H9 (cell line): ENCODE results near the gene HADH. TPM values are rescaled to one million over a fixed set of nuclear protein-coding genes. Genes with fewer than 3 reads are reported as not detected.
A peak's percentile ranks its signal among the peaks of the same experiment; 100 is the strongest.

ENCODE experiments used
- DNase-seq: peaks from one replicate; pipeline ENCODE4 v3.0.0-alpha.2; 2017
- H2AFZ ChIP-seq: one replicate; pipeline ENCODE4 v1.6.1; 2013; ENCODE audit warnings: mild to moderate bottlenecking, low read length, control low read depth, moderate library complexity
- H2AK5ac ChIP-seq: 2 replicates; pipeline ENCODE4 v1.6.1; 2013; ENCODE audit warnings: low read length, control low read depth, mixed read lengths; ENCODE audit not compliant: insufficient read length
- H2BK120ac ChIP-seq: one replicate; pipeline ENCODE4 v1.6.1; 2013; ENCODE audit warnings: low read depth, mild to moderate bottlenecking, low read length, control low read depth, inconsistent platforms; ENCODE audit not compliant: poor library complexity, severe bottlenecking
- H2BK12ac ChIP-seq: 2 replicates; pipeline ENCODE4 v1.6.1; 2013; ENCODE audit warnings: low read length, control low read depth, mixed read lengths, low read depth; ENCODE audit not compliant: insufficient read length
- H2BK15ac ChIP-seq: 2 replicates; pipeline ENCODE4 v1.6.1; 2013; ENCODE audit warnings: low read depth, low read length, control low read depth
- H2BK20ac ChIP-seq: one replicate; pipeline ENCODE4 v1.6.1; 2013; ENCODE audit warnings: low read depth, mild to moderate bottlenecking, low read length, control low read depth, inconsistent platforms; ENCODE audit not compliant: poor library complexity, severe bottlenecking
- H2BK5ac ChIP-seq: 2 replicates; pipeline ENCODE4 v1.6.1; 2013; ENCODE audit warnings: low read length, control low read depth, mixed read lengths; ENCODE audit not compliant: insufficient read length
- H3K14ac ChIP-seq: 2 replicates; pipeline ENCODE4 v1.6.1; 2013; ENCODE audit warnings: low read length, control low read depth; ENCODE audit not compliant: insufficient read depth
- H3K18ac ChIP-seq: 2 replicates; pipeline ENCODE4 v1.6.1; 2013; ENCODE audit warnings: low read depth, mild to moderate bottlenecking, mixed read lengths, low read length, control low read depth; ENCODE audit not compliant: insufficient read length
- H3K23ac ChIP-seq: 2 replicates; pipeline ENCODE4 v1.6.1; 2013; ENCODE audit warnings: low read length, control low read depth, mixed read lengths, low read depth; ENCODE audit not compliant: insufficient read length
- H3K23me2 ChIP-seq: 2 replicates; pipeline ENCODE4 v1.6.1; 2013; ENCODE audit warnings: low read depth, mild to moderate bottlenecking, mixed read lengths, low read length, control low read depth; ENCODE audit not compliant: insufficient read length, poor library complexity, severe bottlenecking
- H3K27ac ChIP-seq: 2 replicates; pipeline ENCODE4 v1.5.1; 2013; ENCODE audit warnings: low read length, control low read depth, mixed read lengths, low read depth; ENCODE audit not compliant: insufficient read length
- H3K27me3 ChIP-seq: 2 replicates; pipeline ENCODE4 v1.6.1; 2013; ENCODE audit warnings: low read length, control low read depth, inconsistent platforms; ENCODE audit not compliant: insufficient read depth
- H3K4ac ChIP-seq: 2 replicates; pipeline ENCODE4 v1.6.1; 2013; ENCODE audit warnings: low read depth, mild to moderate bottlenecking, control low read depth, inconsistent platforms, low read length, moderate library complexity
- H3K4me1 ChIP-seq: 2 replicates; pipeline ENCODE4 v1.6.1; 2013; ENCODE audit warnings: low read length, control low read depth, inconsistent platforms; ENCODE audit not compliant: insufficient read depth
- H3K4me2 ChIP-seq: 2 replicates; pipeline ENCODE4 v1.6.1; 2013; ENCODE audit warnings: low read length, control low read depth, mixed read lengths; ENCODE audit not compliant: insufficient read length, insufficient read depth
- H3K56ac ChIP-seq: 2 replicates; pipeline ENCODE4 v1.6.1; 2013; ENCODE audit warnings: low read depth, mild to moderate bottlenecking, mixed read lengths, low read length, control low read depth; ENCODE audit not compliant: insufficient read length
- H3K79me1 ChIP-seq: 2 replicates; pipeline ENCODE4 v1.6.1; 2013; ENCODE audit warnings: low read depth, mild to moderate bottlenecking, moderate library complexity, low read length, control low read depth, inconsistent platforms; ENCODE audit not compliant: insufficient read depth, poor library complexity, severe bottlenecking
- H3K79me2 ChIP-seq: 2 replicates; pipeline ENCODE4 v1.6.1; 2013; ENCODE audit warnings: low read length, control low read depth, inconsistent platforms; ENCODE audit not compliant: insufficient read depth
- H3K9ac ChIP-seq: 2 replicates; pipeline ENCODE4 v1.6.1; 2013; ENCODE audit warnings: low read length, control low read depth, mixed read lengths; ENCODE audit not compliant: insufficient read length; ENCODE audit errors: extremely low read depth
- H3K9me3 ChIP-seq: one replicate; pipeline ENCODE4 v1.6.1; 2013; ENCODE audit warnings: low read depth, low read length, inconsistent platforms; ENCODE audit not compliant: control insufficient read depth
- H3T11ph ChIP-seq: one replicate; pipeline ENCODE4 v1.6.1; 2013; ENCODE audit warnings: mild to moderate bottlenecking, low read length, control low read depth, inconsistent platforms
- H4K20me1 ChIP-seq: one replicate; pipeline ENCODE4 v1.6.1; 2013; ENCODE audit not compliant: control insufficient read depth, insufficient read length, insufficient read depth
- H4K5ac ChIP-seq: 2 replicates; pipeline ENCODE4 v1.6.1; 2013; ENCODE audit warnings: low read depth, mild to moderate bottlenecking, mixed read lengths, low read length, control low read depth; ENCODE audit not compliant: insufficient read length
- H4K8ac ChIP-seq: replicated peaks from 2 replicates; pipeline ENCODE4 v1.6.1; 2013; ENCODE audit warnings: low read length, control low read depth, mixed read lengths, low read depth; ENCODE audit not compliant: insufficient read length
- H4K91ac ChIP-seq: 2 replicates; pipeline ENCODE4 v1.6.1; 2013; ENCODE audit warnings: low read depth, mild to moderate bottlenecking, moderate library complexity, mixed read lengths, low read length, control low read depth; ENCODE audit not compliant: insufficient read length
- H3K27ac Mint-ChIP-seq, 3 experiments: 2 replicates in 2 of 3; 3 replicates in 1 of 3; pipeline ENCODE4 v1.8.0; 2020 to 2021; ENCODE audit warnings: mixed read lengths in 3 of 3, mild to moderate bottlenecking in 1 of 3, moderate library complexity in 1 of 3
- H3K27me3 Mint-ChIP-seq: 2 replicates; pipeline ENCODE4 v1.8.0; 2021; ENCODE audit warnings: low read depth, mild to moderate bottlenecking, moderate library complexity, mixed read lengths
- H3K36me3 Mint-ChIP-seq, 3 experiments: 2 replicates in 2 of 3; 3 replicates in 1 of 3; pipeline ENCODE4 v1.8.0; 2020 to 2021; ENCODE audit warnings: low read depth in 3 of 3, mixed read lengths in 3 of 3; ENCODE audit not compliant: insufficient read depth in 1 of 3
- H3K4me1 Mint-ChIP-seq, 2 experiments: 2 replicates each; pipeline ENCODE4 v1.8.0; 2020; ENCODE audit warnings: mixed read lengths in 2 of 2
- H3K4me3 Mint-ChIP-seq, 2 experiments: 2 replicates in 1 of 2; 3 replicates in 1 of 2; pipeline ENCODE4 v1.8.0; 2020 to 2021; ENCODE audit warnings: mild to moderate bottlenecking in 2 of 2, mixed read lengths in 2 of 2, moderate library complexity in 1 of 2
- H3K9me3 Mint-ChIP-seq, 2 experiments: 2 replicates in 1 of 2; 3 replicates in 1 of 2; pipeline ENCODE4 v1.8.0; 2020; ENCODE audit warnings: mild to moderate bottlenecking in 2 of 2, mixed read lengths in 2 of 2, moderate library complexity in 1 of 2
- WGBS: extraction: QIAGEN DNeasy Blood & Tissue Kit; methylation state at CpG from one replicate; pipeline ENCODE4 v1.1.7; 2013; ENCODE audit warnings: missing lambda C conversion rate, low lambda C conversion rate, mixed read lengths; ENCODE audit not compliant: insufficient read length; ENCODE audit errors: extremely low coverage; 5-methylcytosine and 5-hydroxymethylcytosine counted together
- total RNA-seq: library from RNA; stranded (reverse); gene quantifications from 2 replicates; pipeline ENCODE4 v1.2.1, GENCODE V29; 2021
- TF ChIP-seq, protein P1 (sequence below): fragments of 200-600 bp; sonication (generic); conservative IDR thresholded peaks from 3 replicates; pipeline ENCODE4 v1.8.0; 2021; ENCODE audit warnings: antibody characterized with exemption, mild to moderate bottlenecking

HADH gene
- total RNA-seq, 1 experiment from 2014 or later = 44.4 TPM

- H4K91ac ChIP-seq = no peak overlapping the region
- Mint-ChIP-seq H3K9me3 (0 out of 5 replicates have a peak, but pooled peaks cover 2 to 3% of the 10 kb centered on the region in 2 experiments), H3K4me1 (peaks cover 0 to 8% of the 10 kb centered on the region in 2 experiments; a peak in 2 of 4 replicates), H3K4me3 (no peak overlapping the region), H3K27me3 (peaks cover 2% of the 10 kb centered on the region; the same call in 1 of the 2 replicates), H3K36me3 (no peaks in the 10 kb centered on the region), H3K27ac (0 out of 7 replicates have a peak overlapping the region, but pooled peaks of 1 of the 3 experiments have one; percentile 17)
- H3K79me2 ChIP-seq = no peaks in the 10 kb centered on the region
- H3K18ac ChIP-seq = no peak overlapping the region
- no peak overlapping the region for H3K56ac ChIP-seq
- H3K27me3 ChIP-seq = no peaks in the 10 kb centered on the region
- H3T11ph ChIP-seq = no peak overlapping the region
- no peak overlapping the region for H2AK5ac ChIP-seq
- no peaks in the 10 kb centered on the region for H3K4me1 ChIP-seq
- H2BK12ac ChIP-seq = no peak overlapping the region
- no peak overlapping the region for H3K9ac ChIP-seq
- TF ChIP-seq, protein P1, sequence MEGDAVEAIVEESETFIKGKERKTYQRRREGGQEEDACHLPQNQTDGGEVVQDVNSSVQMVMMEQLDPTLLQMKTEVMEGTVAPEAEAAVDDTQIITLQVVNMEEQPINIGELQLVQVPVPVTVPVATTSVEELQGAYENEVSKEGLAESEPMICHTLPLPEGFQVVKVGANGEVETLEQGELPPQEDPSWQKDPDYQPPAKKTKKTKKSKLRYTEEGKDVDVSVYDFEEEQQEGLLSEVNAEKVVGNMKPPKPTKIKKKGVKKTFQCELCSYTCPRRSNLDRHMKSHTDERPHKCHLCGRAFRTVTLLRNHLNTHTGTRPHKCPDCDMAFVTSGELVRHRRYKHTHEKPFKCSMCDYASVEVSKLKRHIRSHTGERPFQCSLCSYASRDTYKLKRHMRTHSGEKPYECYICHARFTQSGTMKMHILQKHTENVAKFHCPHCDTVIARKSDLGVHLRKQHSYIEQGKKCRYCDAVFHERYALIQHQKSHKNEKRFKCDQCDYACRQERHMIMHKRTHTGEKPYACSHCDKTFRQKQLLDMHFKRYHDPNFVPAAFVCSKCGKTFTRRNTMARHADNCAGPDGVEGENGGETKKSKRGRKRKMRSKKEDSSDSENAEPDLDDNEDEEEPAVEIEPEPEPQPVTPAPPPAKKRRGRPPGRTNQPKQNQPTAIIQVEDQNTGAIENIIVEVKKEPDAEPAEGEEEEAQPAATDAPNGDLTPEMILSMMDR = no peak
- no peaks in the 10 kb centered on the region for H3K23me2 ChIP-seq
- WGBS = no CpG with 5 or more reads among the region's 4 CpGs
- H4K5ac ChIP-seq = no peak overlapping the region
- H3K4ac ChIP-seq = no peak overlapping the region
- no peak overlapping the region for H3K27ac ChIP-seq
- DNase-seq = no peak
- H3K79me1 ChIP-seq = no peaks in the 10 kb centered on the region
- H2AFZ ChIP-seq = no peak overlapping the region
- no peak overlapping the region for H3K4me2 ChIP-seq
- no peak overlapping the region for H3K23ac ChIP-seq
- H3K14ac ChIP-seq = no peak overlapping the region
- no peak overlapping the region for H2BK20ac ChIP-seq
- H4K20me1 ChIP-seq = no peaks in the 10 kb centered on the region
- H3K9me3 ChIP-seq = no peaks in the 10 kb centered on the region
- H2BK120ac ChIP-seq = no peak overlapping the region
- H4K8ac ChIP-seq = no peak overlapping the region
- no peak overlapping the region for H2BK5ac ChIP-seq
- H2BK15ac ChIP-seq = no peak overlapping the region
Observed at GRCh38 chr4:108072300-108072699, 82.6 kb downstream of the HADH start.
